DMS114 treated with DMSO at 0.1 percent for 48 hours (cell line): ENCODE measurements around the gene DQX1.
A peak's percentile ranks its signal among the peaks of the same experiment; 100 is the strongest.

Experiments used
- DNase-seq: peaks from one replicate; lab custom pipeline; 2025; ENCODE audit not compliant: unreplicated experiment; lab: John Stamatoyannopoulos, UW

Gene DQX1

GRCh38 chr2:74554820-74555531 is 28.9 kb upstream of the DQX1 start:
- no peak for DNase-seq

DNA sequence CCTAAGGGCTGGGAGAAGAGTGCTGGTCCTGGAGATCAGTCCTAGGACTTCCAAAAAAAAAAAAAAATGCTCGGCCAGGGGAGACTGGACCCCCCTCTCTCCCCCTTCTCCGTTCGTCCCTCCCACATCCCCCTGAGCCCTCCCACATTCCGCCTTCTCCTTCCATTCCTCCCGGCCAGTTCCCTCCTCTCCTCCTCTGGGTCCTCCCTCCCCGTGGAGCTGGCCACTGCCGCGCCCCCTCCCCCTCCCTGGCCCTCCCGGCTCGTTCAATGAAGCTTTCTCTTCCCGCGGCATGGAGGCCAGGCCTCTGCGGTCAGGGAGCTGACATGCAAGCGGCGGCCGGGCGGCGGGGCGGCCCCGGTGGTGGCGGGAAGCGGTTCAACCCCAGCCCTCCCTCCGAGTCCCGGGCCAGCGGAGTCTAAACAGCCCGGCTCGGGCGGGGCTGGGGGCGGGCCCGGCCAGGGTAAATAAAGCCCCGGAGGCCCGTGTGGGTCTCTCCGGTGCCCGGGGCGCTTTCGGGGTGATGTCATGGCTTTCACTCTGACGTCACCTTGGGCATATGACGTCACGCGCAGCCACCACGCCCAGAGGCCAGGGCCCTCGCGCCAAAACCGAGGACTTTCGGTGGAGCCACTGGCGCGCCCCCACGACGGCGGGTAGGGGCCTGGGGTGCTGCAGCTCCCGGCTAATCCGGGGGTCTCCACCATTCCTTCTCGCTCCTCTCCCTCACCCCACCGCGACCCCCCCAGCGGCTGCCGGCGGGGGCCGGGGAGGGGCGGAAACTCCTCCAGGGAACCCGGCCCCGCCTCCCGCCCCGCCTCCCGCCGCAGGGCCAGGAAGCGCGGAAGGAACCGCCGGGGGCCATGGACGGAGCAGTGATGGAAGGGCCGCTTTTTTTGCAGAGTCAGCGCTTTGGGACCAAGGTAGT is 28.1 kb upstream of the DQX1 start, which contains the start of the genes DOK1 and LOXL3:
TSS of gene DOK1 (plus strand) at position 829 of the 928 bp plus-strand sequence. CDS start at position 864, 35 bp downstream.
TSS of gene LOXL3 (minus strand) at position 51 of the 928 bp plus-strand sequence. CDS start 1,308 bp downstream, outside the sequence.
- DNase-seq: peak; percentile 78

- DNase-seq: no peak
These were observed 27.1 kb upstream of the DQX1 start for GRCh38 chr2:74552914-74553811.

- no peak for DNase-seq
These were observed 26.2 kb upstream of the DQX1 start for GRCh38 chr2:74551942-74552913.

DNA sequence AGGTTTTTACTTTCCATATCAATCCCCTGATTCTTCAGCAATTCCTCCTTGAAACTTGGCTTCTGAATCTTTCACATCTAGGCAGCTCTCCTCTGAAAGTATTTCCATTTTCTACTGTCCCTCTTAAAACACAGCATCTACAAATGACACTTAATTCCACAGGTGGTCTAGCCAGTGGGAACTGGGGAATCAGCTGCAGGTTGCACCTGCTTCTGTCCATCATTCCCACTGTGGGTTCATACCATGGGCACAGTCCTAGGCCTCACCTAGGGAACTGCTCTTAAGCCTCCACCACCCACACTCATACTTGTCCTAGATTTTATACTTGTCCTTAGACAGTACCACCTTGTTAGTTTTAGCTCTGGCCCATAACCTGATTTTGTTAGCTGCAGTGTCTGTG is 25.5 kb upstream of the DQX1 start:
- DNase-seq: no peak

GRCh38 chr2:74550231-74550630 is 24.2 kb upstream of the DQX1 start:
- DNase-seq: no peak

DNA sequence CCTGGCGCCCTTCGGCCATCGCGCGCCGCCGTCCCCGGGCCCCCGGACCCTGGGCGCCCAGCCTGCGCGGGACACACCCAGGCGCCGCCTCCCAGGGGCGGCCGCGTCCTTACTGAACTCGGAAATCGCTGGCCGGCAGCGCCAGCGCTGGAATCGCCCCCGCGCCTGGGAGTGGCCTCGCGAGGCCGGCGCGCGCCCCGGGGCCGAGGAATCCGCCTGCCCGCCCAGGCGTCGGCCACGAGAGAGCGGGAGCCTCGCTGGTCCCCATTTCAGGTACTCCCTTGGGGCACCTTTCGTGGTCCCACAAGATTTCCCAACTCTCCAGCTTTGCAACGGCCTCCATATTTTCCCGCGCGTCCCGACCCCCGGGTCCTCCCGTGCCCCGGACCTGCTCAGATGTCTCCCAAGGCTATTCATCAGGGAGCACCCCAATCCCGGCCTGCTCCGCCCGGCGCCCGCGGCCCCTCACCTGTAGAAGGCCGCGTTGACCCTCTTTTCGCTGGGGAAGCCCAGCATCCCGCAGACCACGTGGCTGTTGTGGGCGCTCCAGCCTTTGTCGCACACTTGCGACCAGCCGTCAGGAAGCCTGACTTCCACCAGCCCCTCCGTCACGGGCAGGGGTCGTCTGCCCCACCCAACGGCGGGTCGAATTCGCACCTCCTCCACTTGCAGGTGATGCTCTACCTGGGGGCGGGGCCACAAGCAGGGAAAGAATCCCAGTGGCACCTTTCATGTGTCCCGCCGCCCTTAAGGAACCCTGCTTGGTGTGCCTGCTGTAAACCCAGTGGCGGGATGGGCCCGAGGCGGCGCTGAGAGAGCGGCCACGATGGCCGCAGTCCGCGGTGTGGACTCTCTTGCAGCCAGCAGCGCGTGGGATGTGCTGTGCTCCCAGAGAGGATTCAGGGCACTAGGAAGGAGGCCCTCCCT is 23.1 kb upstream of the DQX1 start:
- peak; percentile 48 for DNase-seq

DNA sequence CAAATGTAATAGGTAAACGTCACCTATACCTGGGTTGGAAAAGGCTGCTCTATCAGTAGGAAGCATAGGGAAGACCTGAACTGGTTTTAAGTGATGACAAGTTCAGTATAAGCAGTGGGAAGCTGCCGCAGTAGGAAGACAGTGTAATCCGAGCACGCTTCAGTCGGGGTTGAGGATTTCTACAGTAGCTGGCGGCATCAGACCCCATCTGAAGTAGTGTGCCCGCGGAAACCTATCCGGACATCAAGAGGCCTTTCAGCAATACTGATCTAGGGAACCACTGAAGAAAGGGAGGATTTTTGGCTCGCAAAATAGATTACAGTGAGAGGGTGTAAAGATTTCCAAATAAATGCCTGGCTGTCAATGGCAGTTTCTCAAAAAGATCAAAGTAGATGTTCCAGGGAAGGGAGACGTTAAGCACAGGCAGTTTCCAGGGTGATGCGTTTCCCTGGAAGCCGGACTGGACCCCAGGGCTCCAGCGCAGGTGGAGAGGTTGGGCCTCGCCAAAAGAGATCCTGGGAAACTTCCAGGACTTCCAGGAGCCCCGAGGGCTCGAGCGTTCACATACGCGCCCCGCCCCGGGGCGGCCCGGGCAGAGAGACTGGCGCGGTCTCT is 22.4 kb upstream of the DQX1 start:
- no peak for DNase-seq

GRCh38 chr2:74546004-74546403 is 20.0 kb upstream of the DQX1 start:
- no peak for DNase-seq

GRCh38 chr2:74544634-74545033 is 18.6 kb upstream of the DQX1 start:
- no peak for DNase-seq

DNA sequence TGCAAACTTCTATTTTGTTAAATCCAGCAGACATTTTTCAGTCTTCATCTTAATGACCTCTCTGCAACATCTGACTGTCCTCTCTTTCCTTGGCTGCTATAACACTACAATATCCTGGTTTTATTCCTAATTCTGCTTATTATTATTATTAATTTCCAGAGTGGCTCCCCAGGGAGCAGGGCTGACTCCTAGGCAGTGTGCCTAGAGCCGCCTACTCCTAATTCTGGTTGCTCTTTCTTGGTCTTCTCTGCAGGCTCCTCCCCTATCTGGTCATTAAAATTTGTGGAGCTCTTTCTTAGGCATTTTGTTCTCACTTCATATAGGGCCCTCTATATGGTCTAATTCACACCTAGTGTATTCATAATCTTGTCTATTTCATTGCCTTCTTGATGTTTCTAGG is 16.9 kb upstream of the DQX1 start:
- DNase-seq: no peak

DNA sequence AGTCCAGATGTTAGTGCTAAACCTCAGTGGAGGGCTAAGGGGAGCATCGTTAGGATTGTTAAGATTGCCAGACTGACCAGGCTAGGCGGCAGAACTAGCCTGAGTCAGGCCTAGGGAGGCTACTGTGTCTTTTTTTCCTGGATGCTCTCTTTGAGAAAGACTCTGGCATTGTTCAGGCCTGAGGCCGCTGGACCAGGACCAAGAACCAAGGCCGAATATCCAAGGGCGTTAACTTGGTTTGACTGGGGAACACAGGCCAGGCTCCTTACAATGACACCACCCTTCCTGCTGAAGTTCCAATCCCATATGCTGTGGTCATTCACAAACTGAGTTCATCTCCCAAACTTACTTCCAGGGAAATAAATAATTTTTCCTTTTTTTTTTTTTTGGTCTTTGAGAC is 14.3 kb upstream of the DQX1 start:
- DNase-seq: no peak

- DNase-seq: no peak
These were observed 12.9 kb upstream of the DQX1 start for GRCh38 chr2:74538881-74539339.

DNA sequence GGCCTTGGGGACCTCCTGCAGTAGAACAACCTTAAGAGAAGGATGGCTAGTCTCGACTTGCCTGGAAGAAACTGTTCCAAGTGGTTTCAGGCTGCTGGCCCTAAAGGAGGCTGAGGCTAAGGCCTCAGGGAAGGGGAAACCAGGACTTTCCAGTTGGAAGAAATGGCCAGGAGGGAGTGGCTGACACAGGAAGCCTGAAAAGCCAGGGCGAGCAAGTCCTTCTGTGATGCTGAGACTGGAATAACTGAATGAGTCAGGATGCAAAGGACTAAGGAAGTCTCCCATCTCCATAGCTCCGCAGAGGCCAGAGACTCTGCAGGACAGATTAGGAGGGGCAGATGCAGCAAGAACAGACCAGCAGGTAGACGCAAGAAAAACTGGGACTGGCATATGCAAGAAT is 11.1 kb upstream of the DQX1 start:
- DNase-seq: no peak

DNA sequence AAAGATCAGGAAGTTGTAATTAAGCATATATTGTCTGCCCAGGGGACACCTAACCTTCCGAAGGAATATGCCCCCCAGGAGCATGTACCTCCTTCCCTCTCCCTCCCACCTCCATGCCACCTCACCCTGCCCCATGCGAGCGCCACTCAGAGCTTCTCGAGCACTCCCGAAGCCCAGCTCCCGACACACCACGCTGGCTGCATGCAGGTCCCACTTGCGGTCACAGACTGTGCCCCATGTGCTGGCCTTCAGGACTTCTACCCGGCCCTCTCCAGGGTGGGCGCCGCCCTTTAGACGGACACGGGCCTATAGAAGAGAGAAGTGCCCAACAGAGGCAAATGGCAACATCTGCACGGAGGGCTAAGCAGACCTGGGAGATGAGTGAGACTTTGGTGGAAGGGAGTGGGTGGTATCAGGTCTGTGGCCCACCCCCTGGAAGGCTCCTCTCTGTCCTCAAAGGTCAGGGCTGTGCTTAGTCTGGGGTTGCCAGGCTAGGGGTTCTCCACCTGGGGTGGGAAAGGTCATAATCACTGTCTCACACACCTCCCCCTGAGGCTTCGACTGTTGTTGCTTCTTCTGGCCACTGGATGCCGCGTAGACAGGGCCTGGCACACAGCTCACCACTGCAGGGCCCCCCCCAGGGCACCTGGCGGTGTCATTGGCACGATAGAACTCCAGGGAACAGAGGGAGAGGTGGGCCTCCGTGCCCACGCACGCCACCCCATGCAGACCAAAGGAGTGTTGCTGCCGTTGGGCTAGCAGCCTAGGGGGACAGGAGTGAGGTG is 10.3 kb upstream of the DQX1 start:
- DNase-seq: no peak

DNA sequence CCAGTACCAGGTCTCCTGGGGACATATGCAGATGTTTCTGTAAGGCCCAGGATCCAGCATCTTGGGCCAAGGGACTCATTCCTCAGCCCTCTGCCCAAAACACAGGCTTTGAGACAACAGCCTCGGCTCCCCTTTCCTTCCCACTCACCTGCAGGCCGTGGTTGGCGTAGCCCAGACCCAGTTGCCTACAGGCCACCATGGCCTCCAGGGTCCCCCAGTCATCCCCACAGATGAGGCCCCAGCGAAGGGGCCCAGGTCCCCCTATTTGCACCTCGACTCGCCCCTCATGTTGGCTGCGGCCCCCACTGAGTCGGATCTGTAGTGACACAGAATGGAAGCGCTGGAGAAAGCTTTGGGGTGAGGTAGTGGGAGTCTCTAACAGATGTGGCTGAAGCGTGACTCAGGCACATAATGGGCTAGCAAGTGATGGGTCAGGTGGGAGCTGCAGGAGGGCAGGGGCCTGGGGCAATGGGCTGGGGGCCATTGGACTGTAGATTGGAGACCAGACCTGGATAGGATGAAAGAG is 9.5 kb upstream of the DQX1 start:
- no peak for DNase-seq

GRCh38 chr2:74534411-74534810 is 8.4 kb upstream of the DQX1 start:
- DNase-seq: no peak
